ENCODE data around the gene CHST15. TPM values are rescaled to one million over a fixed set of nuclear protein-coding genes. Genes with fewer than 3 reads are reported as not detected.

CHST15 gene
- total and polyA plus RNA-seq, 2 of the 8 experiments (the other 6 are each of a cell fraction or from before 2014, with no cell fraction given) = 8.8 to 9.1 TPM

DNA sequence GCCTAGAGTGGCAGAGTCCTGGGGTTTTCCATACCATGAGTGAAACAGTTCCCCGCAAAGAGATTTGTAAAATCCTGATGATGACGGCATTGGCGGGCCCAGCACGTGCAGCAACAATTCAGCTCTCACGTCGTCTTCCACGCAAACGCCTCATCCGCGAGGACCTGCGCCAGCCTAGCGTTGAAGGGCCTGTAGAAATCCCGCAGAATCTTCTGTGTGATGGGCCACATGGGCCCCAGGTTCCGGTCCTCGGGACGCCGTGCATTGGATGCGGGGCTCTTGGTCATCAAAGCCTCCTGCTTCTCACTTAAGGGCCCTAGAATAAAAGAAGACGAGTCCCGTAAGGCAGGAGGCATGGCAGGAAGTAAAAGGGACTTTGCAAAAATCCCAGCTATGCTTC, 83.4 kb downstream of the CHST15 start:
- Histone ChIP-seq H3K4ac (replicated peaks; ENCODE audit: insufficient read length, low read depth, low read length) (no peak overlapping the region), H2AK5ac (ENCODE audit: low read depth, low read length) (no peak overlapping the region), H3K79me1 (ENCODE audit: low read depth, low read length) (no peaks in the 10 kb centered on the region), H2AFZ (ENCODE audit: low read length) (no peak overlapping the region), H2BK15ac (ENCODE audit: low read length) (no peak overlapping the region), H3K36me3 (ENCODE audit: control insufficient read depth in 2 of 4, insufficient read depth in 4 of 4, low read length in 3 of 4) (peaks cover 0 to 4% (median 1%) of the 10 kb centered on the region in 4 experiments; a peak in 2 of 8 replicates), H2BK20ac (ENCODE audit: low read length) (no peak overlapping the region), H4K8ac (ENCODE audit: extremely low read depth, insufficient read depth, low read length) (no peak overlapping the region), H3K4me1 (replicated peaks in 1 of 4; ENCODE audit: control insufficient read depth in 3 of 4, insufficient read depth in 4 of 4, low read length in 3 of 4) (peaks cover 0 to 15% (median 6%) of the 10 kb centered on the region in 4 experiments; a peak in 6 of 7 replicates), H3K9me3 (ENCODE audit: insufficient read depth in 2 of 2, low read depth in 1 of 2, low read length in 1 of 2) (0 out of 4 replicates have a peak, but pooled peaks cover 0 to 2% of the 10 kb centered on the region in 2 experiments), H4K5ac (ENCODE audit: insufficient read length, low read depth, low read length) (no peak overlapping the region), H3K4me3 (ENCODE audit: extremely low read depth in 1 of 4, insufficient read depth in 2 of 4, low read depth in 3 of 4, low read length in 4 of 4) (no peak overlapping the region), H3K9ac (replicated peaks in 1 of 4; ENCODE audit: extremely low read depth in 1 of 4, low read depth in 3 of 4, low read length in 3 of 4) (no peak overlapping the region), H3K4me2 (ENCODE audit: insufficient read depth in 1 of 2, low read depth in 2 of 2, low read length in 2 of 2) (no peak overlapping the region), H3K18ac (ENCODE audit: extremely low read depth, low read length) (no peak overlapping the region), H3K27ac (ENCODE audit: low read depth, low read length) (no peak overlapping the region), H4K91ac (replicated peaks; ENCODE audit: insufficient read length, low read length) (no peak overlapping the region), H3K56ac (replicated peaks; ENCODE audit: insufficient read length, low read depth, low read length) (no peak overlapping the region), H2BK5ac (ENCODE audit: low read depth, low read length) (no peak overlapping the region), H3K23me2 (ENCODE audit: low read depth, low read length) (no peaks in the 10 kb centered on the region), H3K27me3 (replicated peaks in 1 of 4; ENCODE audit: control insufficient read depth in 3 of 4, extremely low read depth in 1 of 4, insufficient read depth in 3 of 4, low read length in 3 of 4) (no peaks in the 10 kb centered on the region), H3K79me2 (ENCODE audit: control insufficient read depth in 1 of 2, insufficient read depth in 2 of 2, low read length in 2 of 2) (no peaks in the 10 kb centered on the region), H3K23ac (ENCODE audit: insufficient read length) (no peak overlapping the region), H2BK120ac (replicated peaks; ENCODE audit: low read depth, low read length) (no peak overlapping the region), H3K14ac (ENCODE audit: insufficient read length) (no peak overlapping the region), H2BK12ac (ENCODE audit: low read depth, low read length) (no peak overlapping the region), H4K20me1 (replicated peaks in 1 of 2; ENCODE audit: control insufficient read depth in 1 of 2, insufficient read depth in 2 of 2, low read length in 2 of 2) (no peaks in the 10 kb centered on the region)
- FAIRE-seq = no peak
- 97% methylated on average over 20 of the region's 20 CpGs; no CpG with 5 or more reads in 1 of the 2 experiments for WGBS, 2 experiments (ENCODE audit: extremely low coverage in 1 of 2, insufficient coverage in 1 of 2, insufficient read length in 1 of 2, insufficient replicate concordance in 2 of 2, low coverage in 1 of 2, low lambda C conversion rate in 2 of 2, missing lambda C conversion rate in 1 of 2)
- ChIA-PET CTCF (ENCODE audit: partially characterized antibody) (interaction anchor here (1.6 kb wide), 1 partner anchor 16 kb away, joined by 4 read pairs; no protein-coding TSS in a partner anchor), POLR2A (ENCODE audit: partially characterized antibody) (interaction anchor here (1.6 kb wide), 1 partner anchor 187 kb away, joined by 3 read pairs; no protein-coding TSS in a partner anchor)
- no peak for DNase-seq (ENCODE audit: low read depth in 1 of 2, low spot score in 2 of 2)
- TF ChIP-seq POLR2A (IDR thresholded peaks at IDR 0.05; ENCODE audit: control extremely low read depth in 1 of 2, low read depth in 2 of 2, low read length in 2 of 2) (no peak), RFX5 (IDR thresholded peaks at IDR 0.05; ENCODE audit: borderline replicate concordance, low read depth, low read length) (no peak), MAFK (IDR thresholded peaks at IDR 0.05; ENCODE audit: low read depth, low read length) (no peak), ASH2L (IDR thresholded peaks at IDR 0.05; ENCODE audit: low read length) (no peak), YY1 (IDR thresholded peaks at IDR 0.05; ENCODE audit: low read depth, low read length) (no peak), TAF7 (optimal IDR thresholded peaks at IDR 0.05; ENCODE audit: borderline replicate concordance, low read depth, low read length) (no peak)
